ENCODE data around the gene SFMBT2.

SFMBT2 gene

GRCh38 chr10:7425691-7426090 lies 14.9 kb upstream of the SFMBT2 start:
- DNase-seq (ENCODE audit: low read depth in 3 of 3): no peak

DNA sequence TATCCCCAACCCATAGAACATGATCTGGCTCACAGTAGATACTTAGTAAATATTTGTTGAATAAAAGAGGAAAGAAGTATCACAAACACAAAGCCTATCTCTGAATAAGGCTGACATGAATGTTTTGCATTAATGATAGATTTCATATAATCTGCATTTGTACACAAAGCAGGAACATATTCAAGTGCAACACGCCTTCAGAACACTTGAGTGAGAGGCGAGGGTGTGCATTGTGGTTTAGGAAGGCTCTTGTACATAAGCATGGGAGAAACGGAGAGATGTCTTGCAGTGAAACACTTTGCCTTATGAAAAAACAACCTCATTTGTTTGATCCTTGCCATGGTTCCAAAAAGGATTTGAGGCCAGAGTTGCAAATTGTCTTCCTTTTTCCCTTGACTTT lies 14.1 kb upstream of the SFMBT2 start:
- no peak for DNase-seq (ENCODE audit: low read depth in 3 of 3)

DNA sequence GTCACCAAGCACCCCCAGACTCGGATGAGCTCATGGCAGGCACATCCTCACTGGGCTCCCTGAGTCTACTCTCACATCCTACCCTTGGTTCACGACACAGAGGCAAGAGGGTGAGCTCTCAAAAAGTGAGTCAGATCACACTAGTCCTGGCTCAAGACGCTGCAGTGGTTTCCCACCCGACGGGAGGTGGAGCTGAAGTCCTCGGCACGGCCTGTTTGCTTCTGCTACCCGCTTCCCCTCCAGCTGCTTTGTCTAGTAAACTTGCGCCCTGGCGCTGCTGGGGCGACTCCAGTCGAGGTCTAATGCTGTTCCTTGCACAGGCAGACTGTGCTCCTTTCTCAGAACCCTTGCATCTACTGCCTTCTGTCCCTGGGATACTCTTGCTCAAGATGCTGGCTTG lies 13.5 kb upstream of the SFMBT2 start:
- DNase-seq (ENCODE audit: low read depth in 3 of 3): no peak

GRCh38 chr10:7423521-7423920 lies 12.7 kb upstream of the SFMBT2 start:
- DNase-seq (ENCODE audit: low read depth in 3 of 3): no peak

GRCh38 chr10:7421526-7421925 lies 10.7 kb upstream of the SFMBT2 start:
- no peak for DNase-seq (ENCODE audit: low read depth in 3 of 3)

GRCh38 chr10:7419998-7420397 lies 9.2 kb upstream of the SFMBT2 start:
- no peak for DNase-seq (ENCODE audit: low read depth in 3 of 3)

DNA sequence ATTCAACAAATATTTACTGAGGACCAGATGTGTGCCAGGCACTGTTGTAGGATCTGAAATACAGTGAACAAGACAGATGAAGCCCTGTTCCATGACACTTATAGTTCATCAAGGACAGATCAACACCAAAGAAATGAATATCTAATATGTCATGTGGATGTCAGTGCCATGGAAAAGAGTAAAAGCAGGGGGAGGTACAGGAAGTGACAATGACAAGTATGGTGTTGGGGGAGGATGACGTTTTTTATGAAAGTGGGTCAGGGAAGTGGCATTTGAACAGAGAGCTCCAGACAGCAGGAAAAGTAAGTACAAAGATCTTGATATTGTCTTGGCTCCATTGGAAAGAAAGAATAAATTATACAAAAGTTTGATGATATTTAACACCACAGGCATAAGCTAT lies 7.0 kb upstream of the SFMBT2 start:
- no peak for DNase-seq (ENCODE audit: low read depth in 3 of 3)

DNA sequence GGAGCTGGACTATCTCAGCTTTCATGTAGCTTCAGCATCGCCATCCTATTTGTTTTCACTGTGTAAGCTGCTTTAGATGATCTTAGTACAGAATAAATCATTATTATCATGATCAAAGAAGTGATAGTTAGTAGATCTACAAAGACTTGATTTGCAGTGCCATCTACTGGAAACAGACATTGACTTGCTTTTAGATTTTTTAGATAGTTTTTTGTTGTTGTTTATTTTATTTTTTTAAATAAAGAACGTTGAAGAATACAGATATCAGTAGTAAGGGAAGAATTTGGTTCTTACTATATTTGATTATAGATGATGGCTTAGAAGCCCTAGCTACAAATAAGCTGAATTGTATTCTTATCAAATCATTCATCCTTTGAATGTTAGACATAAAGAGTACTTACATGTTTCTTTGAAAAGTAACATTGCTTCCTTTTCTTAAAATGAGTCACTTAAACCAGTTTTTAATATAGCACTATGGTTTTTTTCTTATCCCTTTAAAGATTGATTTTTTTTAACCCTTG lies 6.3 kb upstream of the SFMBT2 start:
- no peak for DNase-seq (ENCODE audit: low read depth in 3 of 3)

DNA sequence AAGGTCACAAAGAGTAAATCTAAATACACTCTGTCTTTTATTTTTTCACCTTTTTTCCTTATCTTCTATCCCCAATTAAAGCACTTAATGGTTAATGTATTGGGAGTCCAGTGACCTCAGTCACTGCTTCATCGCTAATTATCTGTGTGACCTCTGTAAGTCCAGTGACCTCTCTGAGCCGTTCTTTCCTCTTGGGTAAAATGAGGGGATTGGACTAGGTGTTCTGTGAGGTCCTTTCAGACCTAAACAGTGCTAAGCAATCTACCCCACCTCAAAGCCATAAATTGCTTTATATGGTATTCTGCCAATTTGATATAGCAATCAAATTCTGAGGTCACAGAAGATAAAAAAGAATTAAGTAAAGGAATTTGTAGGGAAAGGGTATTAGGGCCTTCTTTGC lies 3.9 kb upstream of the SFMBT2 start:
- DNase-seq (ENCODE audit: low read depth in 3 of 3): no peak

- no peak for DNase-seq (ENCODE audit: low read depth in 3 of 3)
Measured at GRCh38 chr10:7412928-7413282, 2.1 kb upstream of the SFMBT2 start.

GRCh38 chr10:7412237-7412927 lies 1.5 kb upstream of the SFMBT2 start:
- no peak for DNase-seq (ENCODE audit: low read depth in 3 of 3)

- peak in 1 of 3 experiments; percentile 29 for DNase-seq (ENCODE audit: low read depth in 3 of 3)
Measured at GRCh38 chr10:7411671-7412128, 866 bp upstream of the SFMBT2 start.

DNA sequence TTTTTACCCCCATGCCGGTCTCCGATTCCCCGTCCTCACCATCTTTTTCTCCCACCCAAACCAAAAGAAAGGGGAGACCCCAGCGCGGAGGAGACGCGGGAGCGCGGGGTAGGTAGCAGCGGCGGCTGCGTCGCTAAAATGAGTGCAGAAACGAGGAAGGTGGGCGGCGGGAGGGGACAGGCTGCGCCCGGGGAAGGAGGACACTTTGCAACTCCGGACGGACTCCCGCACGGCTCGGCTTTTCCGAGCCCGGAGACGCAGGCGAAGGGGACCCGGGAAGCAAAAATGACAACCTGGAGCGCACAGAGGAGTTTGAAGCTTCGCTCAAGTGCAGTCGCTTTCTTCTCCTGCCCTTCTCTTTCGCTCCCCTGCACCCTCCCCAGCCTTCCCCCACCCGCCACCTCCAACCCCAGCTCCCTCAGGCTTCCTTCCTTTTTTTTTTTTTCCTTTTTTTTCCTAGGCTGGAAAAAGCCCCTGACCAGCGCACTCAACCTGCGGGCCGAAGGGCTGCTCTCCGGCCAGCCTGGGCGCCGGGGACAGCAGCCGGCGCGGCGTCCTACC lies 453 bp downstream of the SFMBT2 start:
- DNase-seq (ENCODE audit: low read depth in 3 of 3): peak in 1 of 3 experiments; percentile 35

- DNase-seq (ENCODE audit: low read depth in 3 of 3): no peak
Measured at GRCh38 chr10:7409732-7410168, 1.1 kb downstream of the SFMBT2 start.

- peak in 2 of 3 experiments; percentile 27 to 35 for DNase-seq (ENCODE audit: low read depth in 3 of 3)
Measured at GRCh38 chr10:7409045-7409731, 1.6 kb downstream of the SFMBT2 start.

DNA sequence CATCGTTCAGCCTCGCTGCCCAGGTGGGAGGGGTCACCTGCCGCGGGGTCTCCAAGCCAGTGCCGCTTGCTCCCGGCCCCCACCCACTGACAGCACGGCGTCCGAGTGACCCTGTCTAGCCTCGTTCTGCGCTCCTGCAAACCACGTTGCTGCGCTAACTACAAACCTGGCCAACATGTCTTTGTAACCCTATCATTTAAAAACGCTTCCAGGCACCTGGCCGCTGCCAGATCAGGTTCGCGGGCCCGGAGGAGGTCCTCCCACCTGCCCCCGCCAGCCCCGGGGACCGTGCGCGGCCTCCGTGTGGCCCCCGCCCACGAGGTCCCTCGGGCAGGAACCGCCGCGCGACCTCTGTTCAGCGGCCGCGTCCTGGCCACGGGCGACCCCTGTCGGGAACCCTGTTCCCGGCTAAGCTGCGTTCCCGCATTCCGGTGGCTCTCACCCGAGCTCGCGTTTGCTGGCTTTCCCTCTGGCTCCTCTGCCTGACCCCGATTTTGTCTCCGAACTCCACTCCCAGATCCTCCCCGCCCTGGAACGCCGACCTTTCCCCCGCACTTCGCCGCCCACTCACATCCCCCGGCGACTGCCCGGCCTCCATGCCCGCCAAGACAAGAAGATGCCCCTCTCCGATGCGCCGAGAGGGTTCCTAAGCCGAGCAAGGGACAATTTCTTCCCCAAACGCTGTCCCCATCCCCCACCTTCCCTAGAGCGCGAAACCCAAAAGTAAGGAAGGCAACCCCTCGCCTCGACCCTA lies 2.4 kb downstream of the SFMBT2 start:
- DNase-seq (ENCODE audit: low read depth in 3 of 3): peak in 2 of 3 experiments; percentile 28 to 36

DNA sequence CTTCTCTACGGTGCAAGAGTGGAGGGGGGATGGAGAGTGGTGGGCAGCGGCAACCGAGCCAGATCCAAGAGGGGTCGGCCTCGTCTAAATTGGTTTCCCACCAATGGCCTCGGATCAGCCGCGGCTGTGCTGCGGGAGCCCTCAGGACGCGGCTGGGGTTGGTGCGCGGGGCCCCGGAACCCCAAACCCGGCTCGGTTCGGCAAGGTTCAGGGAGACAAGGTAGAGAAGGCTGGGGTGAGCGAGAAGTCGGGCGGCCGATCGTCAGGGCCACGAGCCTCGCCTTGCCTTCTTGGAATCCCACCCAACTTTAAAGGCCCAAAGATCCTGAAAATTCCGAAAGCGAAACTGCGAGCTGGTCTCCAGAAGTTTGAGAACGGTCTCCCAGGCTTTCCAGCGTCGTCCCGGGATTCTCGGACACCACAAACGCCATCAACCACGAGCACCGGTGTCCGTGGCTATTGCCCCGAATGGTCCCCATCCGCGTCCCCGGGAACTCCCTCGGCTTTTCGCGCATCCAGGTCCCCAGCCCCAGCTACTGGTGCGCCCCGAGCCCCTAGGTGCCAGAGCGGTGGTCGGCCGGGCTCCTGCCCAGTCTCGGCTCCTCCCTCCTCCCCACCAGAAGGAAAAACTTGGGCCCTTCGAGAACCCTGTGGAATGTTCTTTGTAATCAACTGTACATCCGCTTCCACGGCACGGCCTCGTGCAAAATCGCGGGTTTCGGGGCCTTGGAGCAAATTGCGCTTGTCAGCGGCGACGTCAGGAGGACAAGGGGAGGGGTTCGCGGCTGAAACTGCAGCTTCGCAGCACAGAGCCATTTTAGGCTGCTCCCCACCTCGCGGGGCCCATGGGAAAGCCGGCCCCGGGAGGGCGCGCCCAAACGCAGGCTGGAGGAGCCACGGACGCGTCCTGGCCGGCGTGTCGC lies 3.2 kb downstream of the SFMBT2 start:
- peak in 2 of 3 experiments; percentile 20 to 31 for DNase-seq (ENCODE audit: low read depth in 3 of 3)

GRCh38 chr10:7406712-7407333 lies 4.0 kb downstream of the SFMBT2 start:
- no peak for DNase-seq (ENCODE audit: low read depth in 3 of 3)

- DNase-seq (ENCODE audit: low read depth in 3 of 3): no peak
Measured at GRCh38 chr10:7405637-7406036, 5.2 kb downstream of the SFMBT2 start.

DNA sequence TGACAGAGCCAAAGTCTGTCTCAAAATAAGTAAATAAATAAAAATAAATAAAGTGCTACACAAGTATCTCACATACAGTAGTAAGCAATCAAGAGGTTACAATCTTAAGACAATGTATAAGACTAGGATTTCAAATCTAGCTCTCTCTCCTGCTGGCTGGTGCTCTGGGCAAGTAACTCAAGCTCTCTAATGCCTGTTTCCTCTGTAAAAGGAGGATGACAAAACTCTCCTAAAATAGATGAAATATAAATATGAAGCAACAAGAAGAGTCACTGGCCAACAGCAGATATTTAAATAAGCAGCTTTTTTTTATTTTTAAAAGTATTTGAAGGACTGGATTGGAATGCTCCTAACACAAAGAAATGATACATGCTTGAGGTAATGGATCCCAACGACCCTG lies 7.2 kb downstream of the SFMBT2 start:
- DNase-seq (ENCODE audit: low read depth in 3 of 3): no peak

DNA sequence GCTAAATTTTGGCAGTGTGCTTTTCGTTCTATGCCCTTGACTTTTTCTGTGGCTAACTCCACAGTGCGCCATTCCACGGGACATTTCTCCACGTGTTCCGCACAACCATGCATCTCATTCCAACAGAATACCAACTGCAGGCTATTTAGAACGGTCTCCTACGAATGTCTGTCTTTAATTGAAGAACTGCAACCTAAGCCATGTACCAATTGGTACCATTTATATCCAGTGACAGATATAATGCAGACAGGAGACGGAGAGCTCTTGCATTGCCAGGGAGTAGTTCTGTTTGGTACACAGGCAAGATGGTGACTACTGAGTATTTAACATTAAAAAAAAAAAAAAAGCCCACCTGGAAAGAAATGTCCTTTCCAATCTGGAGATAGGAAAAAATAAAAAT lies 9.1 kb downstream of the SFMBT2 start:
- DNase-seq (ENCODE audit: low read depth in 3 of 3): no peak
